Brain microvascular endothelial cell (primary cell): ENCODE results near the gene DUSP8.

Source experiments
- DNase-seq: peaks from one replicate; pipeline ENCODE4 v3.0.0-alpha.2; 2020
- H3K27ac ChIP-seq: fragments of 250-450 bp; sonication (Bioruptor Pico); 2 replicates; pipeline ENCODE4 v1.5.1; 2020; ENCODE audit warnings: mild to moderate bottlenecking, moderate library complexity
- H3K27me3 ChIP-seq: fragments of 250-450 bp; sonication (Bioruptor Pico); replicated peaks from 2 replicates; pipeline ENCODE4 v1.5.1; 2020; ENCODE audit warnings: mild to moderate bottlenecking
- H3K36me3 ChIP-seq: fragments of 250-450 bp; sonication (Bioruptor Pico); replicated peaks from 2 replicates; pipeline ENCODE4 v1.5.1; 2020; ENCODE audit warnings: mild to moderate bottlenecking
- H3K4me3 ChIP-seq: 2 replicates; pipeline ENCODE4 v1.5.1; 2011; ENCODE audit warnings: low read depth, mild to moderate bottlenecking, control low read depth, low read length, moderate library complexity
- in situ Hi-C: cut with HindIII; loops from 2 replicates; pipeline ENCODE4 v1.10.0; 2017; ENCODE audit warnings: low sequenced_read_pairs, low pct_ligation_motif_present
- TF ChIP-seq, protein P1 (sequence below): IDR thresholded peaks from 2 replicates; pipeline ENCODE4 v1.5.1; 2011; ENCODE audit warnings: low read depth, mild to moderate bottlenecking, moderate library complexity, low read length, control low read depth, inconsistent platforms; ENCODE audit errors: missing control alignments

Gene DUSP8

DNA sequence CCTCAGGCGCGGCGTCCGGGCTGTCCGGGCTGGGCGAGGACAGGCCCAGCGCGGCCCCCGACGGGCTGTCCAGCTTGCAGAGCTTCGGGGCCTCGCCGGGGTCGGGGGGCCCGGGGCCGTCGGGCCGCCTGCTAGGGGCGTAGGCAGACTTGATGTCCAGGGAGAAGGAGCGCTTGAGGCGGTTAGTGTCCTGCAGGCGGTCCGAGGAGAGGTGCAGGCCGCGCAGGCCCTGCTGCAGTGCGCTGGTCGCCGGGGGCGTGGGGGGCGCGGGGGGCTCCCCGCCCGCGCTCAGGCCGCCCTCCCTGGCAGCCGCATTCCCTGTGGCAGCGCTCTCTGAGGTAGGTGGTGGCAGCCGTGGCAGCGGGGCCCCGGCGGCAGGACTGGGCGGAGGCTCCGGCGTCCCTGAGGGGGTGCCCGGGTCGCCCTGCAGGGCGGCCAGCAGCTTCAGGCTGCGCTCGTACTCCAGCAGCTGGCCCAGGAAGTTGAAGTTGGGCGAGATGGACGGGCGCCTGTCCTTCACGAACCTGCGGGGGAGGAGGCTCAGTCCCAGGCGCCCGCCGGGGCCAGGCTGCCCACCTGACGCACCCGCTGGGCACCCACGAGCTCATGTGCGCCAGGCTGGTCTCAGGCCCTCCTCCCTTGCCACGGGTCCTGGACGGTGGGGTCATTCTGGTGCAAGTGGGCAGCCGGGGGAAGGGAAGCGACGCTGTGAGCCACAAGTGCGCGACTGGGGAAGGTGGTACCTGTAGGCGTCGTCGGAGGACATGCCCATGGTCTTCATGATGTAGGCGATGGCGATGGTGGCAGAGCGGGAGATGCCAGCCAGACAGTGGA lies 14.8 kb downstream of the DUSP8 start:
- no peak for DNase-seq
- Histone ChIP-seq H3K36me3 (peaks cover 5% of the 10 kb centered on the region), H3K27me3 (no peaks in the 10 kb centered on the region), H3K27ac (no peak overlapping the region), H3K4me3 (no peak overlapping the region)
- in situ Hi-C loops, result no loop called here
- TF ChIP-seq, protein P1, sequence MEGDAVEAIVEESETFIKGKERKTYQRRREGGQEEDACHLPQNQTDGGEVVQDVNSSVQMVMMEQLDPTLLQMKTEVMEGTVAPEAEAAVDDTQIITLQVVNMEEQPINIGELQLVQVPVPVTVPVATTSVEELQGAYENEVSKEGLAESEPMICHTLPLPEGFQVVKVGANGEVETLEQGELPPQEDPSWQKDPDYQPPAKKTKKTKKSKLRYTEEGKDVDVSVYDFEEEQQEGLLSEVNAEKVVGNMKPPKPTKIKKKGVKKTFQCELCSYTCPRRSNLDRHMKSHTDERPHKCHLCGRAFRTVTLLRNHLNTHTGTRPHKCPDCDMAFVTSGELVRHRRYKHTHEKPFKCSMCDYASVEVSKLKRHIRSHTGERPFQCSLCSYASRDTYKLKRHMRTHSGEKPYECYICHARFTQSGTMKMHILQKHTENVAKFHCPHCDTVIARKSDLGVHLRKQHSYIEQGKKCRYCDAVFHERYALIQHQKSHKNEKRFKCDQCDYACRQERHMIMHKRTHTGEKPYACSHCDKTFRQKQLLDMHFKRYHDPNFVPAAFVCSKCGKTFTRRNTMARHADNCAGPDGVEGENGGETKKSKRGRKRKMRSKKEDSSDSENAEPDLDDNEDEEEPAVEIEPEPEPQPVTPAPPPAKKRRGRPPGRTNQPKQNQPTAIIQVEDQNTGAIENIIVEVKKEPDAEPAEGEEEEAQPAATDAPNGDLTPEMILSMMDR, result no peak

DNA sequence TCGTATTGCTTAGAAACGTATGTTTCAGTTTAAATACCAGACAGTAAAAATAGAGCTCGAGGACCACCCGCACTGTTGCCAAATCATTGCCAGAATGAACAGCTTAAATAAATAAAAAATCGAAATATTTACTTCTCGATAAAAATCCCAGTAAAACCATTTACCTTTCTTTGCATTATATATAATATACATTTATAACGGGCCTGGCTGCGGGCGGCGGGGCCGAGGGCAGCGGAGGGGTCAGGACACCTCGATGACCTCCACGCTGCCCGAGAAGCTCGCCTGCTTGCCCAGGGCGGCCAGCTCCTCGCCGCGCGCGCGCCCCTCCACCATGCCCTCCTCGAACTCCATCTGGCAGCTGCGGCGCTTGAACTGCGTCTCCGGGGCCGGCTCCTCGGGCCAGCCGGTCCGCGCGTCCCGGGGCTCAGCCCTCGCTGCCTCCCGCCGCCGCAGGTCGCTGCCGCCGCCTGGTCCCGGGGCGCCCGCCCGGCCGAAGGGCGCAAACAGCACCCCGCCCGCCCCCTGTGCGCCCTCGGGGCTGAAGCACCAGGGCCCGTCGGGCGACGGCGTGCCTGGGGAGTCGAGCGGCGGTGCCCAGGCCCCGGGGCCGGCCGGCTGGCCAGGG lies 15.7 kb downstream of the DUSP8 start:
- Histone ChIP-seq H3K27ac (no peak overlapping the region), H3K36me3 (peaks cover 5% of the 10 kb centered on the region), H3K27me3 (no peaks in the 10 kb centered on the region), H3K4me3 (no peak overlapping the region)
- DNase-seq, result no peak
- in situ Hi-C loops, result no loop called here
- TF ChIP-seq, protein P1, result no peak

DNA sequence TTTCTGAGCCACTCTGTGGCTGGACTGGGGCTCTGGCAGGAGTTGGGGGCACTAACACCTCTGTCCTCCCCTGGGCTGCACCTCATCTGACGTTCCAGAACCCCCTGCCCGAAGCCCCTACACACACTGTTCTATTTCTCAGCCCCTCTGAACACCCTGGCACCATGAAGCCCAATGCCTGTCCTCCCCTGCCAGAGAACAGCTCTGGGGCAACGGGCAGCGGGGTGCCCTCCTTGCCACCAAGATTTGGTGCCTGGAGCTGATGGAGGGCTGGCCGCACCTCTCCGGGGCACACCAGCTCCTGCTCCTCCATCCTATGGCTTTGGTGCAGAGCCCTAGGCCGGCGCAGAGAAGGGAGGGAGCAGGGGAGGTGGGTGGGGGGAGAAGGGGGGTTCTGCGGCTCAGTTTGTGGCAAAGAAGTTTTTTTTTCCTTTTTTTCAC lies 16.3 kb downstream of the DUSP8 start:
- in situ Hi-C loops, result no loop called here
- no peak for DNase-seq
- Histone ChIP-seq H3K36me3 (peaks cover 5% of the 10 kb centered on the region), H3K27me3 (no peaks in the 10 kb centered on the region), H3K27ac (no peak overlapping the region), H3K4me3 (no peak overlapping the region)
- TF ChIP-seq, protein P1, result no peak

DNA sequence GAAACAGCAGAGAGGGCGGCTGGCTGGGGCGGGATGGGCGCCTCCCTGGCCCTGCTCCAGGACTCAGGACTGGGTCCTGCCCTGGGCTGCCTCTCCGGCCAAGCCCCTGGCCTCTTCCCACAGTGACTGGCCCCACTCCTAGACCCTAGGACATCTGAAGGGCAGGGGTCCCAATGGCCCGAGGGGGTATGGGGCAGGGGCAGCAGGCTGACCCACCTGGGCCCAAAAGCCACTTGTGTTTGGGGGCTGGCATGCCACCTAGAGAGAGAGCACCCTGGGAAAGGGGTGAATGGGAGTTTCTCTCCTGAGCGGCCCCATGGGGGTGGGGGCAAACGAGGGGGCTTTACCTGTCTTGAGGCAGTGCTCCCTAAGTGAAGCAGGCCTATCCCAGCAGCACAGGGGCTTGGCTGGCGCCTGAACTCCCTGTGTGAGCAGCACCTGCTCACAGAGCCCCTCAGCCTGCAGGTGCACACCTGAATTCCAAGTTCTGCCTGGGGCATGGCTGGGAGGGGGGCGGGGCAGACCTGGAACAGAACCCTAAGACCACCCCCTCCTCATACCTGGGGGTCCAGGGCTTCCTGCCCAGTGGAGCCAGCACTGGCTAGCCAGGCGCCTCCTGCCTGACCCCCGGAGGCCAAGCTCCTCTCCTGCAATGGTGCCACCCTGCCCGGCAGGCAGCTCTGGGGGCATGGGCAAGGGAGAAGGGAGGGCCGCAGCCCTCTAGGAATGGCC lies 16.9 kb downstream of the DUSP8 start:
- Histone ChIP-seq H3K36me3 (peaks cover 5% of the 10 kb centered on the region), H3K27me3 (no peaks in the 10 kb centered on the region), H3K4me3 (no peak overlapping the region), H3K27ac (no peak overlapping the region)
- TF ChIP-seq, protein P1, result no peak
- in situ Hi-C loops, result no loop called here
- no peak for DNase-seq

DNA sequence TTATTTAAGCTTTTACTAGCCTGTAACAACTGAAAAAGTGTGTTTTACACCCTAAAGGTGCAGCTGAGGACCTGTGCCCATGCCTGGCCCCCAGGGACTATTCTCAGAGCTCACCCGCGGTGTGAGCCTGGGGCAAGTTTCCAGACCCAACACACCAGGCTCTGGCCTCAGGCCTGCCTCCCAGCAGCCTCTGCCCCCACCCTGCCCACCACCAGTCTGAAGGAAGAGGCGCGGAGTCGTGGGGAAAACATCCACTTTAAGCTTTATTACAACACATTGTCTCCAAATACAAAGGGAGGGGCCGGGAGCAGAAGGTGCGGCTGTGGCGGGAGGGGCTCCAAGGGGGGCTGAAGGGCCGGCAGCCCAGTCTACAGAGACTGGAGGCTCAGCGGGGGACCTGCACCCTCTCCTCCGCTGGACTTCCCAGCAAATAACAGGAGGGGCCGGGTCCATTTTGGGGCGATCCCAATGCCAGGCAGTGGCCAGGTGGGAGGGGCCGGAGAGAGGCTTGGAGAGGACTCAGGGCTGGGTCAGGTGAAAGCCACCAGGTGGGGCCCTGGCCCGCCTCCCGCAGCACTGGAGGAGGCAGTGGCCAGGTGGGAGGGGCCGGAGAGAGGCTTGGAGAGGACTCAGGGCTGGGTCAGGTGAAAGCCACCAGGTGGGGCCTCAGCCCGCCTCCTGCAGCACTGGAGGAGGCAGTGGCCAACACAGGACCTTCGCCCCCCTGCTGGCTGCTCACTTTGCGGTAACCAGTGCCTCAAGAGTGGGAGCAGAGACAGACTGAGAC lies 18.1 kb downstream of the DUSP8 start:
- Histone ChIP-seq H3K27ac (no peak overlapping the region), H3K27me3 (no peaks in the 10 kb centered on the region), H3K36me3 (peaks cover 5% of the 10 kb centered on the region), H3K4me3 (no peak overlapping the region)
- in situ Hi-C loops, result no loop called here
- TF ChIP-seq, protein P1, result no peak
- DNase-seq, result no peak
